MCF 10A (cell line): ENCODE results near the gene SLC26A4. TPM values are rescaled to one million over a fixed set of nuclear protein-coding genes. Genes with fewer than 3 reads are reported as not detected.
"Not testable (repeated sequence)": the region's sequence is repeated elsewhere in the genome, so short reads cannot be mapped to it uniquely, and the experiment has no call there.

Source experiments
- BruUV-seq: library from RNA; stranded (reverse); fragments of 400-500 nt; replicated peaks from 2 replicates; lab custom pipeline; 2021; lab: Mats Ljungman, UMichigan
- CTCF ChIA-PET: fragments of 300-600 bp; sonication (Branson Sonifier 250); formaldehyde crosslinking; extraction: SDS; loops from one replicate; lab custom pipeline; 2021; ENCODE audit warnings: antibody characterized with exemption, inconsistent platforms; lab: Yijun Ruan, JAX
- POLR2A ChIA-PET: fragments of 300-600, 350-650 bp; sonication (Branson Sonifier 250); formaldehyde crosslinking; extraction: SDS; loops from one replicate; lab custom pipeline; 2020; ENCODE audit warnings: antibody characterized with exemption, inconsistent platforms; lab: Yijun Ruan, JAX
- DNase-seq: peaks from one replicate; pipeline ENCODE4 v3.0.0-alpha.2; 2018; ENCODE audit not compliant: unreplicated experiment
- H3K27ac Mint-ChIP-seq: one replicate; pipeline ENCODE4 v1.8.0; 2022; ENCODE audit warnings: mild to moderate bottlenecking, low read depth, mixed read lengths; ENCODE audit not compliant: unreplicated experiment
- H3K27me3 Mint-ChIP-seq: one replicate; pipeline ENCODE4 v1.8.0; 2022; ENCODE audit warnings: mixed read lengths; ENCODE audit not compliant: insufficient read depth, unreplicated experiment
- H3K36me3 Mint-ChIP-seq: one replicate; pipeline ENCODE4 v1.8.0; 2022; ENCODE audit warnings: mild to moderate bottlenecking, moderate library complexity, mixed read lengths; ENCODE audit not compliant: insufficient read depth, unreplicated experiment
- H3K4me1 Mint-ChIP-seq: one replicate; pipeline ENCODE4 v1.8.0; 2022; ENCODE audit warnings: mixed read lengths; ENCODE audit not compliant: insufficient read depth, unreplicated experiment
- H3K4me3 Mint-ChIP-seq: one replicate; pipeline ENCODE4 v1.8.0; 2022; ENCODE audit warnings: mild to moderate bottlenecking, moderate library complexity, mixed read lengths; ENCODE audit not compliant: unreplicated experiment
- H3K9me3 Mint-ChIP-seq: one replicate; pipeline ENCODE4 v1.8.0; 2022; ENCODE audit warnings: mixed read lengths; ENCODE audit not compliant: unreplicated experiment
- CTCF ChIP-seq: fragments of 200-600 bp; IDR thresholded peaks from one replicate; pipeline ENCODE4 v1.8.0; 2022; ENCODE audit warnings: antibody characterized with exemption, mild to moderate bottlenecking; ENCODE audit not compliant: unreplicated experiment
- intact Hi-C: fragments of 100-400 bp; cut with micrococcal nuclease; formaldehyde crosslinking; loops from 2 replicates; pipeline ENCODE4 v1.14.1; 2022
- total RNA-seq: library from RNA; stranded (reverse); gene quantifications from 2 replicates; pipeline ENCODE4 v1.2.3, GENCODE V29; 2022

SLC26A4 gene
- total RNA-seq, 1 experiment from 2014 or later, result 0.21 TPM

- no peak overlapping the region for H3K4me3 Mint-ChIP-seq
- CTCF ChIA-PET, result no interaction called here
- no peak for TF ChIP-seq CTCF
Observed at GRCh38 chr7:107638594-107638993, 22.0 kb upstream of the SLC26A4 start.

GRCh38 chr7:107639070-107639469 lies 21.6 kb upstream of the SLC26A4 start:
- BruUV-seq, DNase-seq, H3K4me3 Mint-ChIP-seq, CTCF ChIA-PET, H3K36me3 Mint-ChIP-seq, intact Hi-C loops, H3K9me3 Mint-ChIP-seq, H3K4me1 Mint-ChIP-seq, H3K27ac Mint-ChIP-seq: not testable (repeated sequence)
- POLR2A ChIA-PET, result interaction anchor here (0.8 kb wide), 1 partner anchor 16 kb away, joined by 4 read pairs; no protein-coding TSS in a partner anchor
- H3K27me3 Mint-ChIP-seq, result peaks cover 16% of the 10 kb centered on the region

More at GRCh38 chr7:107638594-107638993, 22.0 kb upstream of the SLC26A4 start:
- no peaks in the 10 kb centered on the region for H3K9me3 Mint-ChIP-seq
- peaks cover 16% of the 10 kb centered on the region for H3K27me3 Mint-ChIP-seq
- no peaks in the 10 kb centered on the region for H3K4me1 Mint-ChIP-seq
- POLR2A ChIA-PET, result interaction anchor here (0.8 kb wide), 1 partner anchor 15 kb away, joined by 4 read pairs; no protein-coding TSS in a partner anchor
- DNase-seq, result no peak
- intact Hi-C loops, result no loop called here
- no peaks in the 10 kb centered on the region for H3K36me3 Mint-ChIP-seq
- H3K27ac Mint-ChIP-seq, result no peak overlapping the region
- BruUV-seq, result no TSS peak

- intact Hi-C loops, result no loop called here
- no peak for TF ChIP-seq CTCF
- ChIA-PET CTCF (interaction anchor here (0.6 kb wide), 1 partner anchor 10 kb away, joined by 6 read pairs; no protein-coding TSS in a partner anchor), POLR2A (interaction anchor here (0.7 to 1.3 kb wide), 2 partner anchors 20 to 226 kb away, joined by 4 read pairs; no protein-coding TSS in a partner anchor)
- Mint-ChIP-seq H3K4me1 (peaks cover 6% of the 10 kb centered on the region), H3K36me3 (no peaks in the 10 kb centered on the region), H3K27ac (no peak overlapping the region), H3K4me3 (no peak overlapping the region), H3K9me3 (peaks cover 6% of the 10 kb centered on the region), H3K27me3 (peaks cover 16% of the 10 kb centered on the region)
- no TSS peak for BruUV-seq
- no peak for DNase-seq
Observed at GRCh38 chr7:107641676-107642075, 19.0 kb upstream of the SLC26A4 start.

- TF ChIP-seq CTCF, result no peak
- H3K9me3 Mint-ChIP-seq, result peaks cover 6% of the 10 kb centered on the region
- peaks cover 16% of the 10 kb centered on the region for H3K27me3 Mint-ChIP-seq
- BruUV-seq, result no TSS peak
- H3K36me3 Mint-ChIP-seq, result no peaks in the 10 kb centered on the region
- H3K4me1 Mint-ChIP-seq, result peaks cover 6% of the 10 kb centered on the region
- POLR2A ChIA-PET, result interaction anchor here (0.7 kb wide), 1 partner anchor 225 kb away, joined by 4 read pairs; no protein-coding TSS in a partner anchor
- intact Hi-C loops, result no loop called here
- no peak overlapping the region for H3K27ac Mint-ChIP-seq
- no peak overlapping the region for H3K4me3 Mint-ChIP-seq
- CTCF ChIA-PET, result interaction anchor here (0.8 kb wide), 1 partner anchor 33 kb away, joined by 3 read pairs; no protein-coding TSS in a partner anchor
- DNase-seq, result no peak
Observed at GRCh38 chr7:107642501-107642900, 18.1 kb upstream of the SLC26A4 start.
